K562 (cell line): ENCODE measurements around the gene TEX38.

Experiments used
- POLR2AphosphoS5 ChIP-seq: IDR thresholded peaks from 2 replicates; pipeline ENCODE4 v1.6.1; 2011; ENCODE audit warnings: mild to moderate bottlenecking, low read depth, low read length, moderate library complexity; ENCODE audit not compliant: control insufficient read depth, insufficient read depth
- ZFX ChIP-seq: sonication (generic); formaldehyde crosslinking; IDR thresholded peaks from 2 replicates; pipeline ENCODE4 v1.8.0; 2022; ENCODE audit warnings: mild to moderate bottlenecking, missing genetic modification reagents, moderate library complexity

GRCh38 chr1:46635205-46635604, 36.4 kb upstream of the TEX38 start:
- TF ChIP-seq ZFX (CRISPR knock-in tag), result no peak
- TF ChIP-seq POLR2AphosphoS5, result no peak
